ENCODE data around the gene PAGE2.
"Not testable (repeated sequence)": the region's sequence is repeated elsewhere in the genome, so short reads cannot be mapped to it uniquely, and the experiment has no call there.

The PAGE2 gene

DNA sequence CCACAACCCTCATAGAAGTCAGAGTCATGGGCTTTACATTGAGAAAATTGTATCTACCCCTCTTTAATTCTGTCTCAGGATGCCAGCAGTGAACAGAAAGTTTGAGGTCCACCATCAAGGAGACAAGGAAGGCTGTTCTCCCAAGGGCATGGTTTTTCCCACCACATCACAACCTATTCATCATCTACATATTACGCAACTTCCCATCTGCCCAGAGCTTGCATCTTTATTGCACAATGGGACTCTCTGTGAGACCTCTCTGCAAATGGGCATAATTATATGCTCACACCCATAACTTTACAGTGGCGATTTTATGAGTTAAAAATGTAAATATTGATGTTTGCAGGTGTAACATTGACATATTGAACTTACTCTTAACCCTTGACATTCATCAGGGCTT is 38.9 kb downstream of the PAGE2 start:
- DNase-seq, result no peak

DNA sequence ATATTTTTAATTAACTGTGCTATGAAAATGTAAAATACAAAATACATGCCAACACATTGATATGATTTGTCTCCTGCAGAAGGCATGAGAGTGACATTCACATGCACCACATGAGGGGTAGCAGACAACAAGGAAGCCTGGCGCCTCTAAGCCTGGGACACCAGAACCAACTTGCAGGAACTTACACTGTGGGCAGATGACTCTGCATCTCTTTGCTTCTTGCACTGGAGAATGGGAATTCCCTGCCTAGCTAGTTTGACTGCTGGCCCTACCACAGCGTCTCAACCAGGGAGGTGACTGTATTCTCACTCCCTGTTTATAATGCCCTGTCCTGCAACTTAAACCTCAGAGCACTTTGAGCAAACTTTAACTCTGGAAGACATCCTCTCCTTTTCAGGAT is 40.5 kb downstream of the PAGE2 start:
- no peak for DNase-seq

DNA sequence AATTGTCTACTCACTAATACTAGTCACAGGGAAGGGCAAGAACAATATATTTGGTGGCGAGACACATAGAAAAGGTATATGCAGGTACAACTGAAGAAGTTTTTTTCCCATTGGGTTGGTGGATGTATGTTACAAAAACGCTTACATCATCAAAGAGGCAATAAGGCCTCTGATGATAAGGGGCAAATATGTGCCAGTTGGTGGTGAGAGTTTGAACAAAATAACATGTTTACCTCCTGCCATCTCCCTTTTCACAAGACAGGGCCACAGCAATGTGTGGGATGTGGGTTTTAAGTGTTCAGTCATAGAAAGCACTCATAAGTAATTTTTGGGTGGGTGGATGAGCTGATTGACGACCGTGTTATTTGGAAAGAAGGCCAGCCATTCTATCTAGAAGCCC is 41.7 kb downstream of the PAGE2 start:
- DNase-seq, result no peak

DNA sequence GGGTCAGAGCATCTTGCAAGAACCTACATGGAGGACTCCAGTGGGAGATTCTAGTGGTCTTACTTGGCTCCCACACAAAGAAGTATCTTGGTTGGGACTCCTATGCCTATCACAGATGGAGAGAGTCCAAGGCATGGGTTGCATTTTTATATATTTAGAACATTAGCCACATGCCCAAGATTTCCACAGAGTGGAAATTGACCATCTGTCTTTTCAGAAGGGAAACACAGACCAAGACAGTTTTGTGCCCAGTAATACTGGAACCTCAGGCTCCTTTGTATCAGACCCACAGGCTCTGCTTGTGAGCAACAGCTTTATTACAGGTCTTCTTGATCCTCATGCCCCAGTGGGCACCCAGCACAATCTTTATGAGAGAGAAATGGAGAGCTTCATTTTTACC is 43.6 kb downstream of the PAGE2 start:
- no peak for DNase-seq

DNA sequence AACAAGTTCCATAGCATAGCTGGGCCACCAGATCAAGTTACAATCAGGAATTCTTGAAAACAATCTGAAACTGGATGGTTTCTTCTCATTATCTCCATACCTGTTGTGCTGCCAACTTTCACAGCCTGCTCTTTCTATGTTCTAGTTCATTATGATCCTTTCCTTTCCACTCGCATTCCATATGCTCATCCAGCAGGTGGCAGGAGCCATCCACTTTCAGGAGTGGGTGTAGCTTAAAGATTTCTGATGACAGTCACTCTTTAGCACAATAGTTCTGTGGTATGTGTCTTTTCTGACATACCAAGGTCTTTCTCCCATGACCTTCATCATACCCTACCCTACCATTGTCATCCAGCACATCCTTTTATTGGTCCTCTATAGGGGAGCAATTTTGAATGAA is 46.4 kb downstream of the PAGE2 start:
- DNase-seq, result no peak

DNA sequence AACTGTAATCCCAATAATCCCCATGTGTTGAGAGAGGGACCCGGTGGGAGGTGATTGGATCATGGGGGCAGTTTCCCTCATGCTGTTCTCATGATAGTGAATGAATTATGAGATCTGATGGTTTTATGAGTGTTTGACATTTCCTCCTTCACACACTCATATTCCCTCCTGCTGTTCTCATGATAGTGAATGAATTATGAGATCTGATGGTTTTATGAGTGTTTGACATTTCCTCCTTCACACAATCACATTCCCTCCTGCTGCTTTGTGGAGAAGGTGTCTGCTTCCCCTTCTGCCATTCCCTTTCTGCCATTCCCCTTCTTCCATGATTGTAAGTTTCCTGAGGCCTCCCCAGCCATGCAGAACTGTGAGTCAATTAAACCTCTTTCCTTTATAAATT is 52.0 kb downstream of the PAGE2 start:
- DNase-seq, result not testable (repeated sequence)

Measured in amniotic stem cell (primary cell).